SIG-M5 treated with dmso at 0.1 percent for 504 hours (cell line): Measurements from ENCODE around the gene SLC12A4.
A peak's percentile ranks its signal among the peaks of the same experiment; 100 is the strongest.
"Not testable (repeated sequence)": the region's sequence is repeated elsewhere in the genome, so short reads cannot be mapped to it uniquely, and the experiment has no call there.

Source experiments
- DNase-seq: peaks from one replicate; lab custom pipeline; 2025; ENCODE audit not compliant: unreplicated experiment; lab: John Stamatoyannopoulos, UW

Gene SLC12A4

DNA sequence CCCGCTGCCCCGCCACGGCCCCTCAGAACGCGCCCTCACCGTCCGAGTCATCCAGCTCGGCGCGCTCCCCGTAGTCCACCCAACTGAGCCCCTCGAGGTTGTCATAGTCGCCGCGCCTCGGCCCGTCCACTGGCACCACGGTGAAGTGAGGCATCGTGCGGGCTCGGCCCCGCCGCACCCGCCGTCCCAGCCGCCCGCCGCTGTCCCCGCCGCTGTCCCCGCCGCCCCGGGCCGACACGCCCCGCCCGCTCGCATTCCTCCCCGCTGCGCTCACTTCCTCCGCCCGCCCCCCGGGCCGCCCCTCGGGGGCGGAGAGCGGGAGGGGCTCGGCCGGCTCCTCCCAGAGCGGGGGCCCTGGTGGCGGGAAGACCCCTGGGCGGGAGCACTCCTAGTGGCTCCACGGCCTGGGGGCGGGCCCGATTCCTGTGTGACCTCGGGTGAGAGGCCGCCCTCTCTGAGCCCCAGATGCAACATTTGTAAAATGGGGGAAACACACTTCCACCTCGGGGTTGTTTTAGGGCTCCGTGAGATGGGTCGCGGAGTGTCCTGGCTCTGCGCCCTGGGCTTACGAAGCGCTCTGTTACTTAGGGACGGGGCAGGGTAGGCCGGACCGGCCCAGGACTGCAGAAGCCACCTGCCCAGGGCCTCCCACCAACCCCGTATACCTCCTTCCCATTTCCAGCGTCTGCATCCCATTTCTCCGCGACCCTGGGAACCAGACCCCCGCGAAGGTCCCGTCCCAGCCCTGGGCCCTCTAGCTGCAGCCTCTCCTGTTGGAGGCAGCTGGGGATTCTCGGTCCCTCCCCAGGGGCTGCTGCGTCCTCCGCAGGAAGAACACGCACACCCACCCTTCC lies at the start of gene SLC12A4:
SLC12A4 (minus strand) TSS at position 238 of the 854 bp plus-strand sequence; CDS start at position 154, 84 bp downstream.
- peak; percentile 67 for DNase-seq

DNA sequence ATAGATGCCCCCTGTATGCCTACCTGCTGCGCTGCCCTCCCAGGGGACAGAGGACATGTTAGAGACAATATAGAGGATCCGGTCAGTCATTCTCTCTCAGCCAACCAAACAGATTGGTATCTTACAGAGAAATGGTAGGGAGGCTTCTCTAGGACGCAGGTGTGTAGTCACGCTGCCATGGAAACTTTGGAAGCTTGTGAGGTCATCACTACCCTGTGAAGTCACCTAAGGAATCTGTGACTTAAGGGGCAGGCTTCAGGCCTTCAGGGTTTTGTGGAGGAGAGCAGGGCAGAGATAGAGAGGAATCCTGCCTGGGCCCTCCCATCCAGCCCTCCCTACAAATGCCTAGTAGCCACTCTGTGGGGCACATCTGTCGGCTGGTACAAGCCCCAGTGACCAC lies 47.2 kb upstream of the SLC12A4 start, which contains the start of gene DPEP2NB:
DPEP2NB (minus strand) TSS at position 231 of the 400 bp plus-strand sequence; CDS start at position 90, 141 bp downstream.
- DNase-seq: no peak

DNA sequence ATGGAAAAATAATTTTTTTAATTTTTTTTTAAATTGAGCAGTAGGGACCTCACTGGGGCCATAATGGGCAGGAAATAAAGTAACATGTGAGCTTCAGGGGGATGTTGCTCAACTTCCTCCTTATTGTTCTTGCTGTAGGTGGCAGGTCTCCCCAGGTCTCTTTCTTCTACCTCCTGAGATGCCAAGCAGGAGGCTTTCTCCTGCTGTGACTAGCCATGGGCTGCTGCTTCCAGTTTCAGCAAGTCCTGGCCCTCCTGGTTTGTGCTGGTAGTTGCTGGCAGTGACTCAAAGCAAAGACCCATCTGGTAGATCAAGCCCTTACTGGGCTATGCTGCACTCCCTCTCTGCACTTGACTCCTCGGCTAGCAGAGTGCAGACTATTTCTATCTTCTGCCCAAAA lies 45.0 kb upstream of the SLC12A4 start:
- no peak for DNase-seq

DNA sequence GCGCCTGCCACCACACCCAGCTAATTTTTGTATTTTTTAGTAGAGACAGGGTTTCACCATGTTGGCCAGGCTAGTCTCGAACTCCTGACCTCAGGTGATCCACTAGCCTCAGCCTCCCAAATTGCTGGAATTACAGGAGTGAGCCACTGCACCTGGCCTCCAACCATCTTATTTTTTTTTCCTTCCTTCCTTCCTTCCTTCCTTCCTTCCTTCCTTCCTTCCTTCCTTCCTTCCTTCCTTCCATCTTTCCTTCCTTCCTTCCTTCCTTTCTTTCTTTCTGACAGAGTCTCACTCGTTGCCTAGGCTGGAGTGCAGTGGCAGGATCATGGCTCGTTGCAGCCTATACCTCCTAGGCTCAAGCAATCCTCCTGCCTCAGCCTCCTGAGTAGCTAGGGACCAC lies 41.4 kb upstream of the SLC12A4 start:
- DNase-seq: not testable (repeated sequence)

DNA sequence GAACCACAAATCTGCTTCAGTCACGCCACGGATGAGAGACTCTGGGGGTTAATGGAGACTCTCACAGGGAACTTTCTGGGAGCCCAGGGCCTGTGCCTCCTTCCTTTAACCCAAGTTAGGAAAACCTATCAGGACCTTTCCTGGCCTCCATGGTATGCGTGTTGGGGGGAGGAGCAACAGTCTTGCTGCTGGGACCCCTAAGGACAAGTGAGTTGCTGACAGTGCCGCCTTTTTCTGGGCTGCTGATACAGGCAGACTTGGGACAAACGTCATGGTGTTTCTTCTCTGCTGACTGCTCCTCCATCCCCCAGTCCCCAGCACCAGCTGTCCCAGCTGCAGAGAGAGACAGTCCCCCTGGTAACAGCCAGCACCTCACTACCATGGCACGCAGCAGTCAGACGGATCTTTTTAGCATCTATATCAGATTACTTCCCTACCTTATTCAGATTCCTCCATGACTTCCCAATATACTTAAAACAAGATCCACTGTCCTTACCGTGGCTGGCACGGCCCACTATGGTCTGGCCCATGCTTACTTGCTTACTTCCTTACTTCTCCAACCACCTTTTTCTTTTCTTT lies 40.8 kb upstream of the SLC12A4 start:
- DNase-seq: no peak

DNA sequence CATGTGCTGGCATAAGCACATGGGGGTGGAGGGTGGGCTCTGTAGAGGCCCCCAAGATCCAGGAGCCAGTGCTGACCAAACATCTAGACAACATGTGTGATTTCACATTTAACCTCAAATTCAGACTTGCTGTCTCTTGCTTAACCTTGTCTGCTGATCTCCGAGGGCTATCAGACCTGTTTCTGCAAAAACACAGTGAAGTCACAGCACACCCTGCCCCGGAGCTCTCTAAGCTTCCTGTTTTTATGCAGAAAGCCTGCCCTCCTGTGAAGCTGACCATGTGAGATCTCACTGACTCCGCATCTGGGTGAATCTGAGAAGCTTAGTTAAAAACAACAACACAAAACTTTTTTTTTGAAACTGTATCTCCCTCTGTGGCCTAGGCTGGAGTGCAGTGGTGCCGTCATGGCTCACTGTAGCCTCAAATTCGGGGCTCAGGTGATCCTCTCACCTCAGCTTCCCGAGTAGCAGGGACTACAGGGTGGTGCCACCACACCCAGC lies 37.4 kb upstream of the SLC12A4 start:
- peak; percentile 87 for DNase-seq

DNA sequence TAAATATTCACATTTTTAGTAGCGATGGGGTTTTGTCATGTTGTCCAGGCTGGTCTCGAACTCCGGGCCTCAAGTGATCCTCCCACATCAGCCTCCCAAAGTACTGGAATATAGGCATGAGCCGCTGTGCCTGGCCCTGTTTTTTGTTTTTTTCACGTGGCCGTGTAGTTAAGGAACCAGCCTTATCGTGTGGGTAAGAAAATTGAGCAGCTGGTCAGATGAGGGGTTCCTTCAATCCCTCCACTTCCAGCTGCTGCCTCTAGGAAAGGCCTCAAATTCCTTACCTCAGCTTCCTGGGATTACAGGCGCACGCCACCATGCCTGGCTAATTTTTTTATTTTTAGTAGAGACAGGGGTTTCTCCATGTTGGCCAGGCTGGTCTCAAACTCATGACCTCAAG lies 36.8 kb upstream of the SLC12A4 start:
- no peak for DNase-seq

DNA sequence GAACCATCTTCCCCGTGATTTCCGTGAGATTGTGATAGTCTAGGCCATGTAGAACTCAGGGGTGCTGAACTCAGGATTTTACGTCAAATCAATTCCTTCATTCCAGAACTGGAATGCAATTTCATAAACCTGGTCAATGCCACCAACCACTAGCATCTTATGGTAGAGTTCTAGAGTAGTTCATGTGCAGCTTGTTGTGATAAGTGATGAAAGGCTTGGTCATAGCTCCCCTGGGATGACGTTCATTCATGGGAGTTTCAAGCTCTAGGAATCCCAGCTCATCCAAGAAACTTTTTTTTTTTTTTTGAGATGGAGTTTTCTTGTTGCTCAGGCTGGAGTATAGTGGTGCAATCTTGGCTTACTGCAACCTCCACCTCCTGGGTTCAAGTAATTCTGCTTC lies 34.6 kb upstream of the SLC12A4 start:
- DNase-seq: no peak

DNA sequence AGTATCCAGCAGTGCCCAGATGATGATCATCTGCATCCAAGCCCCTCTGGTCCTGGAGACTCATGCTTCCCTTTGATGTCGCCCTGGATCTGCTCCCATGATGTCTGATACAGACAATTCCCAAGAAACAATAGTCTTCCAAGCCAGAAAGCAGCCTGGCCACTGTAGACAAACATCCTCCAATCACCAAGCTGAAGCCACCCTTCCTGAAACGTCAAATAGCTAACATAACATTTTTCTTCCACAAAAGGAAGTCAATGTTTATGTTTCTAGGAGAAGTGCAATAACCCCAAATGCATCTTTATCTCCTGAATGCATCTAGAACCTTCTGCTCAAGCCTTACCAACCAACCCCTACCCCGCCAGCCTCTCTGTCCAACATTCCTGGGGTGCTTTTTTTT lies 32.0 kb upstream of the SLC12A4 start:
- no peak for DNase-seq

DNA sequence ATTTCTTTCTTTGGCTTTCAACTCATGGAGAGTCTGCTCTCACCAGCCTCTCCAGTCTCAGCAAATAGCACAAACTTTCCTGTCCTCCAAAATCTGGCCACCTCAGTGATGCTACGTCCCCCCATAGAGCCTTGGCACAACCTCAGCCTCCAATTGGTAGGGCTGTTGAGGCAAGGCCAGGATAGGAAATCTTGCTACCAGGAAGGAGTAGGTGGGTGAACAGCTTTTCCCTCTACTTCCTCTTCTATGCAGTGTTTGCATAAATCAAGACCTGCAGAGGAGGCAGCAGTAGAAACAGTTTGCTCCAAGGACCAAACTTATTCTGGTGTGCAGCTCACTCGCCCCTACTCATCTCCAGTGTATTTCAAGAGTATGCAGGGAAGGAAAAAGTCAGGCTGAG lies 31.5 kb upstream of the SLC12A4 start:
- DNase-seq: peak; percentile 28

DNA sequence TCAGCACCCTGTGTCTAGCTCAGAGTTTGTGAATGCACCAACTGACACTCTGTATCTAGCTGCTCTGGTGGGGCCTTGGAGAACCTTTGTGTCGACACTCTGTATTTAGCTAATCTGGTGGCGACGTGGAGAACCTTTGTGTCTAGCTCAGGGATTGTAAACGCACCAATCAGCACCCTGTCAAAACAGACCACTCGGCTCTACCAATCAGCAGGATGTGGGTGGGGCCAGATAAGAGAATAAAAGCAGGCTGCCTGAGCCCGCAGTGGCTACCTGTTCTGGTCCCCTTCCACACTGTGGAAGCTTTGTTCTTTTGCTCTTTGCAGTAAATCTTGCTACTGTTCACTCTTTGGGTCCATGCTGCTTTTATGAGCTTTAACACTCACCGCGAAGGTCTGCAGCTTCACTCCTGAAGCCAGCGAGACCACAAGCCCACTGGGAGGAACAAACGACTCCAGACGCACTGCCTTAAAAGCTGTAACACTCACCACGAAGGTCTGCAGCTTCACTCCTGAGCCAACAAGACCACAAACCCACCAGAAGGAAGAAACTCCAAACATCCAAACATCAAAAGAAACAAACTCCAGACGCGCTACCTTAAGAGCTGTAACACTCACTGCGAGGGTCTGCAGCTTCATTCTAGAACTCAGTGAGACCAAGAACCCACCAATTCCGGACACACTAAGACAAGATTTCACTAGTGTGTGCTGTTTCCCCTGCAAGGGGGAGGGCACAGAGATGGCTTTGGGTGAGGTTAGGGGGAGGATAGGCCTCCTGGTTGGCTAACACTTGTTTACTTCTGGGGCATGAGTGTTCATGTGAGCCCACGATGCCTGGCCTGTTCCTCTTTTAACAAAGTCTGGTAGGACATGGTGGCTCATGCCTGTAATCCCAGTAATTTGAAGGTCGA lies 30.6 kb upstream of the SLC12A4 start, which contains the start of gene DPEP2:
DPEP2 (minus strand) TSS at position 706 of the 910 bp plus-strand sequence. CDS start 6,272 bp downstream, outside the sequence.
- peak; percentile 84 for DNase-seq

DNA sequence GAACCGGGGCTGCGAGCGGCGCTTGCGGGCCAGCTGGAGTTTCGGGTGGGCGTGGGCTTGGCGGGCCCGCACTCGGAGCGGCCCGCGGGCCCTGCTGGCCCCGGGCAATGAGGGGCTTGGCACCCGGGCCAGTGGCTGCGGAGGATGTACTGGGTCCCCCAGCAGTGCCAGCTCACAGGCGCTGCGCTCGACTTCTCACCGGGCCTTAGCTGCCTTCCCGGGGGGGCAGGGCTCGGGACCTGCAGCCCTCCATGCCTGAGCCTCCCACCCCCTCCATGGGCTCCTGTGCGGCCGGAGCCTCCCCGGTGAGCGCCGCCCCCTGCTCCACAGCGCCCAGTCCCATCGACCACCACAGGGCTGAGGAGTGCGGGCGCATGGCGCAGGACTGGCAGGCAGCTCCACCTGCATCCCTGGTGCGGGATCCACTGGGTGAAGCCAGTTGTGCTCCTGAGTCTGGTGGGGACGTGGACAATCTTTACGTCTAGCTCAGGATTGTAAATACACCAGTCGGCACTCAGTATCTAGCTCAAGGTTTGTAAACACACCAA lies 29.9 kb upstream of the SLC12A4 start:
- DNase-seq: not testable (repeated sequence)

DNA sequence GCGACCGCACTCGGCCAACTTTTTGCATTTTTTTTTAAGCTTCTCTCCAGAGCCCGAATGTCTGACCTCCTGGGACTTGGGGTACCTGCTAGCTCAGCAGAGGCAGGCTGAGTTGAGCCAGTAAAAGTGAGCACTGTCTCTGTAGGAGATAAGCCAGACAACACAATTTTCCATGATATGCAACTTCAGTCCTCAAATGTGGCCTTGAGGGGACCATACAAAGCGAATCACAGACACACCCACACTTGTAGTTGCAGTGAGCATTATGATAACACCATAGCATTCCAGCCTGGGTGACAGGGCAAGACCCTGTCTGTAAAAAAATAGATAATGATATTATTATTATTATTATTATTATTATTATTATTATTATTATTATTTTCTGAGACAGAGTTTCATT lies 28.2 kb upstream of the SLC12A4 start:
- DNase-seq: no peak

DNA sequence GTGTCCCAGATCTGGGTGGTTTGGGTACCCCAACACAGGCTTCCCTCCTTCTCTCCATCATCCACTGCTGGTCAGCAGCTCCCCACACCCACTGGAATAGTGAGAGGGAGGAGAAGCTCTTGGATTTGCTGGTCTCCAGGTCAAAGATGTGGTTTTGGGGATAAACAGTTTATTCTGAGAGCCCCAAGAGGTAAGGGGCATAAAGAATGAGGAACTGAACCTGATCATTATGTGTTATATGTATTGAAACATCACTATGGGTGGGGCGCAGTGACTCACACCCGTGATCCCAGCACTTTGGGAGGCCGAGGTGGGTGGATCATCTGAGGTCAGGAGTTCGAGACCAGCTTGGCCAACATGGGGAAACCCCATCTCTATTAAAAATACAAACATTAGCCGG lies 27.0 kb upstream of the SLC12A4 start:
- DNase-seq: peak; percentile 72

DNA sequence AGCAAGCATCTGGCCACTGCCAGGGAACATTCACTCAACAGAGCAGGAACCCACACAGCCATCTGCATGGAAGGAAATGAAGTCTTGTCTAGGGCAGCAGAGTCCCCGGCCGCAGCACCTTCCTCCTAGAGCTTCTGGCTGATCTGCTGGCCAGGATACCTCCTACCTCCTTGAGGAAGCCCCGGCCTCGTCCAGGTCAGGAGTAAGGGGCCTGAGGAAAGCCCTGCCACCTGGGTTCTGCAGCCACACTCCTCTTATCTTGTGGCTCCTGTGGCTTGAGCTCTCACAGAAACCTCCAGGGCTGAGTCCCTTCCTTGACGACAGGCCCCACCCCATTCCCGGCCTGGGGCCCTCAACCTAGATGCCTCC lies 25.6 kb upstream of the SLC12A4 start:
- DNase-seq: not testable (repeated sequence)

DNA sequence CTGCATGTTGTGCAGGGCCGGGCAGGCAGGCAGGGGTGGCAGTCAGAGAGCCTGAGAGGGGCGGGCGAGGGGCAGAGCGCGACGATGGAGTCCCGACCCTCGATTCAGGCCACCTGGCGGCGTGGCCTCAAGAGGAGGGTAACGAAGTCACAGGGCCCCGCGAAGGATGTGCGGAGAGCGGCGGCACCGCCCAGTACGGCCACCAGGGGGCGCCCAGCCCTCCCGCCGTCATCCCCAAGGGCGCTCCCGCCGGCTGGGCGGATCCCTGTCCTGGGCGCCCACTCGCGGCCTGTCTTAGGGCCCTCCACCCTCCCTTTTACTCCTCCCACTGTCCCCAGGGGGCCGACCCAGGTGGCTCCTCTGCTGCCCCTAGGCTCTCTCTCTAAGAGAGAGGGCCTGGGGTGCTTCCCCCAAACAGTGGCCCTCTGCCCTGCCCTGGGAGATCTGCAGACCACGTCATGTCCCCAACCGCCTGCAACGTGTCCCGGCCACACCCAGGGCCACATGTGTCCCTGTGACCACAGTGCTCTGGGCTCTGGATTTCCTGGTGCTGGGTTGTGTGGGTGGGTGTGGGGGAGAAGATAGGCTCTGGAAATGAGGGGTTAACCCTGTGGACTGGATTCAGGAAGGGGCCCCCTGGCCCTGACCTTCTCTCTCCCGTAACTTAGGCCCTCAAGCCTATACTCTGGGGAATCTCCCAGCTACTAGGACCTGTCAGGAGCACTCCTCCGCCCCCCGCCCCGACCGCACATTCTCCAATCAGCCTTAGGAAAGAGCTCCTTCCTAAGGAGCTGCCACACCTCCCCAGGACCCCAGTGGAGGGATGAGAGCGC lies 25.0 kb upstream of the SLC12A4 start:
- DNase-seq: peak; percentile 56

DNA sequence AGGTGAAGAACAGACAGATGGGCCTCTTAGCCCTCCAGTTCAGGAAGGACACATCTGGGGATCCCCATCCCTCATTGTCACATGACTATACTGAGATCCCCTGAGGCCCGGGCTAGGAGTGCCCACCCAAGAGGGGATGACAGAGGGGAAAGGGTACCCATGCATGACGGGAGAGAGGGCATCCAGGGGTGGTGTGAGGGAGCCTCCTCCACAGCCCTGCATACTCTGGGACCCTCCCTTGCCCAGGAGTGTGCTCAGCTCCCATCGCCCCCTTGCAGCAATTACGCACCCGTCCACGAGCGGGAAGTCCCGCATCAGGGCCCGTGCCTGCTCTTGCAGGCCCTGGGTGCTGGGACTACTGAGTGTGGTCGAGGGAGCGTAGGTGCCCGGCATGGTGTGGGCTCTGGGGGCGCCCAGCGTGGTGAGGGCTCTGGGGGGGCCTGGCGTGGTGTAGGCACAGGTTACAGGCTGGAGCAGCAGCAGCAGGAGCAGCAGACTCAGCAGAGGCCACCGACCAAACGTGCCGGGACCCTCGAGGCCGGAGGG lies 24.3 kb upstream of the SLC12A4 start:
- no peak for DNase-seq

DNA sequence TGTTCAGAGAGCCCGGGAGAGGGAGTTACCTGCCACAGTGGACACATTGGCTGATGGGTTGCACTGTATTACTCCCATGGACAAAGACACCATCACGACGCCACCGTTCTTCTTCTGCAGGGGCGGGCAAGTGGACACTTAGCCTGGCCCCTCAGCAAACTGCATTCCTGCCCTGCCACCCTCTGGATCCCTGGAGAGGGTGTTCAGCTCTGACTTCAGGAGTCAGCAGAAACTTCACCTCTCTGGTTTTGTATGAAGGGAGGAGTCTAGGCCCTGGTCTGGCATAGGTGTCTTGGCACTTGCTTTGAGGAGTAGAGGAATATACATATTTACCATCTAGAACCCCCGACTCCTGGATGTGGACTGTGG lies 21.6 kb upstream of the SLC12A4 start:
- no peak for DNase-seq

DNA sequence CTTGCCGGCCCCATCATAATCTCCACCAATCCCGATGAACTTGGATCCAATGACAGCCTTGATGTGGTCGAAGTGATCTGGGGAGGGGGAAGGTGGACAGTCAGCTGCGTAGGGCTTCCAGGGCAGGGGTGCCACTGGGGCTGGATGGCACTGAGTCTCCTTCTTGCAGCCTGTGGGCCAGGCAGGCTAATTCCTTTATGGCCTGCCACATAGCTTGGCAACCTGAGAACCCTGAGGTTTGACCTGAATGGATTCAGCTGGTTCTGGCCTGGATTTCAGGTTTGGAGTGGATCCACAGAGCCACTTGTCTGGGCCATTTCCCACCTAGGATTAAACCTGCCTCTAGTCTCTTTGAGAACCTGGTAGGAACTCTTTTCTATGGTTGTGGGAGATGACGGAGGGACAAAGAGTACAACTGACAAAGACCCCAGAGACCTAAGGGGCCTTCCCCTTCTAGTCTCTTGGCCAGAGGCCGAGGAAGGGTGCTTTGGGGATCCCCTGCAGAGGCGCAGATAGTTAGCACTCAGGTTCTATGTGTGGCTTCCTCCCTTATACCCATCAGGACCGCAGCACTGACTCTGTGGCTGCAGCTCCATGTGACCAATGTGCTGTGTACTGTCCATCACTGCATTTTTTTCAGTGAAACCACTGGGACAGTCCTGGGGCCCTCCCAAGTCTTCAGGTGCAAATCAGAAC lies 21.0 kb upstream of the SLC12A4 start:
- DNase-seq: no peak
